NCI-H2227 (cell line): ENCODE results near the gene BCL6B.
"Not testable (repeated sequence)": the region's sequence is repeated elsewhere in the genome, so short reads cannot be mapped to it uniquely, and the experiment has no call there.

Experiments used
- DNase-seq: peaks from one replicate; lab custom pipeline; 2025; ENCODE audit not compliant: unreplicated experiment; lab: John Stamatoyannopoulos, UW

The BCL6B gene

DNA sequence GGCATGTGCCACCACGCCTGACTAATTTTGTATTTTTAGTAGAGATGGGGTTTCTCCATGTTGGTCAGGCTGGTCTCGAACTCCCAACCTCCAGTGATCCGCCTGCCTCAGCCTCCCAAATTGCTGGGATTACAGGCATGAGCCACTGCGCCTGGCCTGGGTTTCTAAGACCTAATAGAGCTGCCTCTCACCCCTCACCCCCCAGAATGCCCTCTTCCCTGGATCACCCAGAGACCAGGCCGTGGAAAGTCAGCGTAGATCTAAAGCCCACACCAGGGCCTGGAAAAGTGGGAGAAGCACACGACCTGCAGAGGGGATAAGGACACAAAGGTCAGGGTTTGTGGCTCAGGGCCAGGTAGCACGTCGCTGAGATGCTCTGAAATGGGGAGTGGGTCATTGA, 27.7 kb downstream of the BCL6B start:
- not testable (repeated sequence) for DNase-seq

DNA sequence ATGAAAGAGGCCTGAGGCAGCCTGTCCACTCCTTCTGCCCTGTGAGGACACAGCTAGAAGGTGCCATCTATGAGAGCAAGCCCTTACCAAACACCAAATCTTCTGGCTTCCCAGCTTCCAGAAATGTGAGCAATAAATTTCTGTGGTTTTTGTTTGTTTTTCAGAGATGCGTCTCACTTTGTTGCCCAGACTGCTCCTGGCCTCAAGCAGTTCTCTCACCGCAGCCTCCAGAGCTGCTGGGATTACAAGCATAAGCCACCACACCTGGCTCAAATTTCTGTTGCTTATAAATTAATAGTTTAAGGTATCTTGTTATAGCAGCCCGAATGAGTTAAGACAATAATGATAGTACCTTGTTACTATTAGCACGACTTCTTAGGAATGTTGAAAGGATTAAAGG, 33.5 kb downstream of the BCL6B start:
- no peak for DNase-seq

DNA sequence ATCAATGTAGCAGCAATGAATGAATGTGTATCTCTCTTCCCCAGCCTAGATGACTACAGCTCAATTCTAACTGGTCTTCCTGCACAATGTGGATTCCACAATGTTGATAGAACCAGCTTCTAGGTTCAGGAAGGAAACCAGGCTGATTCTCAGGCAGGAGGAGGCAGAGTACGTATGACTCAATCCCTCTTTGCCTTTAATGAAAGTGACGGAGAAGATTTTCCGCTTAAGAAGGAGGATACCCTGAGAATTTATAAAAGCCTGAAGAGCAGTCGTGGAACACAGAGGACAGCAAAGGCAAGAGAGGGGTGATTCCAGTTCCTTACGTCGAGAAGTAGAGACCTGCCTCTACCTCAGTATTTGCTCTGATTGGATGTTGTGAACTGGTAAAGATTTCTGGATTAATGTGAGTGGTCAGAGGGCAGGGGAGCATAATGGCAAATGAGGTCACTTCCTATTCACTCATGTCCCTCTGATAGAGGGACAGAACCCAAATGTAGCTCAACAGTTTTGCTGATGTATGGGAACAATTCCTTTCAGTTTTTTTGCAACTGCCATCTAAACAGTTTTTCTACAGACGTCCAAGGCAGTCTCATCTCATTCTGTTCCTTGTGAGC, 36.1 kb downstream of the BCL6B start:
- no peak for DNase-seq

DNA sequence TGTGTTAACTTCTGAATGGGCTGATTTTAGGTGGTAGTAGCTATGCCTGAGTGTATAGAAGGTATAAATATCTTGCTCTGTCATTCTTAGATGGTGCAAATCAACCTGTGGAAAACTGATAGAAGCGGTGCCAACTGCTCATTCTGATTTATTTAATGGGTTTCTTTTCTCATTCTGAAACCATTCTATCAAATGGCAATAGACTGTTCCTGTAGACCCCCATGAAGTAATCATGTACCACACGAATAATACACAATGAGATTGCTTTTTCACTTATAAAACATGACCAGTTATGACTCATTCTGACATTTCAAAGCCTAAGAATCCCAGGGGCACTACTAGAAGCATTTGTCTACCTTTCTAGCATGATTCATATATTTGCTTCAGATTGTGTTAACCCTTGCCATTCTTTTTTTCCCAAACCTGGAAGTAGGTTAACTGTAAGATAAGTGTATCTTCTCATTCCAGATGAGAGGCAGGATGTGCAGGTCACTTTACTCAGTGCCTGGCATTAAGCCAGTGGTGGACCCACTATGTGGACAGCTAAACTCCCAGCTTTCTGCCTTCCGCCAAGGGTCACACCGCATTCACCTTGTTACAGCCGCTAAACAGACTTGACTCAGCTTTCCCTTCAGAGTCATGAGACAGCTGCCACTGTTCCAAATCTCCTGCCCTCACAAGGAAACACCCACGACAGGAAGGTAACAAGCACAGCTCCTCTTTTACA, 37.5 kb downstream of the BCL6B start:
- no peak for DNase-seq

DNA sequence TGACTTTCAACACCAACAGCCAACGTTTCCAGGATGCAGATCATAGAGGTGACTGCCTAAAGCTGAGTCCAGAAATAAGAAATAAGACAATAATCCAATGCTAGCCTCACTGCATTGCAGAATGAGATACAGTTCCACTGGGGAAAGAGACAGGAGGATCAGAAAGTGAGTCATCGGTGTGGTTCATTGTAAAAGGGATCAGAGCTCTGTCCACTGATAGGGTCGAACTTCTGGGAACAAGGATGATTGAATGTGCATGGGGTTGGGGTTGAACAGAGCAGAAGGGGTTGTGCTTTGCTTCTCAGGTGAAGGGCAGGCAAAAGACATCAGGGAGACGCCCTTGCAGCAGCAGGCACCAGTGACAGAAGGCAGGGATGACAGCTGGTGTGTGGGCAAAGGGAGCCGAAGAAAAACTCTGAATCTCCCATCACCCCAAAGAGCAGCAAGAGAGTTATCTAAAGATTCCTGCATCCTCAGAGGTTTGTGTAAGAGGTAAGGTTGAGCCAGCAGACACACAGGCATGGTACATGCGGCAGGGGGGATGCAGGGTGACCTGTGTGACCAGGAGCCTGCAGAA, 40.8 kb downstream of the BCL6B start:
- no peak for DNase-seq

DNA sequence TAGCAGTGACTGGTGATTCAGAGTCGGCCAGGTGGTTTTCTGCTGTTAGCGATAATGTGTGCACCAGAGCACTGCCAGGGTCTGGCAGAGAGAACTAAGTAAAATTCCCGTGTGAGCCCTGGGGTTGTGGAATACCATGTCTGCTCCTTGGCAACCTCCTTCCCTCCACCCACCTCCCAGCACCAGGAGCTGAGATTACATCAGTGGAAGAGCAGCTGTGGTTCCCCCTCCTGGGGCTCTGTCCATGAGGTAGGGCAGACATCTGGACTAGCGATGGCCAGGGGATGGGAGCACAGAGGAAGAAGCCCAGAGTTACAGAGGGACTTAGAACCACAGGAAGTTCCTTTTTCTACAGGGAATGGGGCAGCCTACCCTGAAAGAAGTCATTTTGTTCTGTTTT, 41.4 kb downstream of the BCL6B start:
- DNase-seq, result no peak

DNA sequence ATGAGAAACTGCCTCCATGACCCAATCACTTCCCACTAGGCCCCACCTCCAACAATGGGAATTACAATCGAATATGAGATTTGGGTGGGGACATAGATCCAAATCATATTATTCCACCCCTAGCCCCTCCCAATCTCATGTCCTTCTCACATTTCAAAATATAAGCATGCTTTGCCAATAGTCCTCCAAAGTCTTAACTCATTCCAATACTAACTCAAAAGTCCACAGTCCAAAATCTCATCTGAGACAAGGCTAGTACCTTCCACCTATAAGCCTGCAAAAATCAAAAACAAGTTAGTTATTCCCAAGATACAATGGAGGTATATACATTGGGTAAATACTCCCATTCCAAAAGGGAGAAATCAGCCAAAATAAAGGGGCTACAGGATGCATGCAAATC, 44.3 kb downstream of the BCL6B start:
- DNase-seq, result no peak

DNA sequence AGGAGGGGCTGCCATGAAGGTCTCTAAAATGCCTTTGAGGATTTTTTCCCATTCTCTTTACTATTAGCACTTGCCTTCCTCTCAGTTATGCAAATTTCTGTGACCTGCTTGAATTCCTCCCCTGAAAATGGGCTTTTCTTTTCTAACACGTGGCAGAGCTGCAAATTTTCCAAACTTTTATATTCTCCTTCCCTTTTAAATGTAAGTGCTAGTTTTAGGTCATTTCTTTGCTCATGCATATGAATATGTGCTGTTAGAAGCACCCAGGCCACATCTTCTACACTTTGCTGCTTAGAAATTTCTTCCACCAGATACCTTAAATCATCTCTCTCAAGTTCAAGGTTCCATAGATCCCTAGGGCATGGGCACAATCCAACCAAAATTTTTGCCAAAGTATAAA, 45.4 kb downstream of the BCL6B start:
- no peak for DNase-seq

DNA sequence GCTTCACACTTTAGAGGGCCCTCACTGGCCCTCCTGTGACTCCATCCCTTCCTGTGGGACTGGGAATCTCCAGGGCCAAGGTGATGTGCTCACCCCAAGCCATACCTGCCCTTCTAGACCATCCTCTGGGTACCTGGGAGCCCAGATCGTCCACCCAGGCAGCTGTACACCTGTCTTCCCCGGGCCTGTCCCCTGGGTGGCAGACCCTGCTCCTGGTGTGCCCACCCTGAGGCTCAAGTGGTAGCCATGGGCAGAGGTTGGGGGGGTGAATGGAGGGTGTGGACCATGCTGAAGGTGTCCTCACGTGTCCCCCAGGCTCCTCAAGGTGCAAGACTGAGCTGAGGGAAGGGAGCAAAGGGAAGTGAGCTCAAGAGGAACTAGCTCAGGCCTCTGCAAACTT, 47.9 kb downstream of the BCL6B start:
- no peak for DNase-seq

DNA sequence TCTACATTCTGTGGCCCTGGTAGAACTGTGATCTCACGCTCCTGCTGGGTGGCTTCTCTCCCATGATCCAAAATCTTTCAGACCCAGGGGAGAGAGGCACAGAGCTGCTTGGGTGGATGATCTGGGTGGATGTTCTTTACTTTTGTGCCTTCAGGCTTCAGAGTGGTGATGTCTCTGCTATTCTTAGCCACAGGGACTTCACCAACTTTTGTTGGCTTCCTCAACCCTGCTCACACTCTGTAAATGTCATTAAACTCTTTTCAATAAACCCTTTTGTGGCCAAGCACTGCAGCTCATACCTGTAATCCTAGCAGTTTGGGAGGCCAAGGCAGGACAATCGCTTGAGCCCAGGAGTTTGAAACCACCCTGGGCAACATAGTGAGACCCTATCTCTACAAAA, 49.6 kb downstream of the BCL6B start:
- DNase-seq, result no peak

DNA sequence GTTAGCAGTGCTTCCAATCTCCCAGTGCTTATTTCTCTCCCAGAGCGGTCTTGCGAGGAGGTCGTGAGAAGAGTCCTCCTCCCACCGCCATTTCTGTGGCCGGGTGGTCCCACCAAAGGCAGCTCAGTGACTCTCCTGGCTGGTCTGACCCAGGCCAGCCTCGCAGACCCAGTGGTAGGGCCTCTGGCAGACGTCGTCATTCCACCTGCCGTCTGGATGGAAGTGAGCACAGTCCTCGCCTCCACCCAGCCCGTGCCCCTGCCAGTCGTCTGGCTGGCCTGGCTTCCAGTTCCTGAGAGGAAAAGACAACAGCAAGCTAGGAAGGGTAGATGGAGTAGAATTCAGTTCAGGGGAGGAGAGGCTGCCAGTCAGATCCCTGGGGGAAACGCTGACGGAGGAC, 52.1 kb downstream of the BCL6B start:
- DNase-seq, result no peak

DNA sequence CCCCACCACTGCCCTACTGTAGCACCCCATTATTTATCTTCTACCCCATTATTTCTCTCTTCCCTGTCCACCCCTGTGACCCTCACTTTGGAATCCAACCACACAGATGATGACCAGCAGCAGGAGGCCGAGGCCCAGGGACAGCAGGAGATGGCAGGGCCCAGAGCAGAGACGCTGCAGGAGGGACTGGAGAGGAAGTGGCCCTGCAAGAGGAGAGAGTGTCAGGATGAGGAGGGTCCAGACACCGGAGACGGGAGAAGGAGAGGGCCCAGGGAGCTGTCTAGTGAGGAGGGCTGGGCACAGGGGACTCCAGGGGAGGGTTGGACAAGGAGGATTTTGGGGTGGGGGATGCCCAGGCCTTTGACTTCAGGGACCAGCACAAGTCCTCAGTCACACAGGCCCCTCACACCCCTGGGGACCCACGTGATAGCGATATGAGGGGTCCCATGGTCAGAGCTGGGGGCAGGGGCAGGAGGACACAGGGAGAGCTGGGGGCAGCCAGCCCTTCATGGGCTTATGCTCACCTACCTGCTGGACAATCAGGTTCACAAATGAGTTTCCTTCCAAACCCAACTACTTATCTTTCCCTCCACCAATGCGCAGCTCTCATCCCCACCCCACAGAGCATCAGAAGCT, 55.2 kb downstream of the BCL6B start:
- DNase-seq, result no peak

DNA sequence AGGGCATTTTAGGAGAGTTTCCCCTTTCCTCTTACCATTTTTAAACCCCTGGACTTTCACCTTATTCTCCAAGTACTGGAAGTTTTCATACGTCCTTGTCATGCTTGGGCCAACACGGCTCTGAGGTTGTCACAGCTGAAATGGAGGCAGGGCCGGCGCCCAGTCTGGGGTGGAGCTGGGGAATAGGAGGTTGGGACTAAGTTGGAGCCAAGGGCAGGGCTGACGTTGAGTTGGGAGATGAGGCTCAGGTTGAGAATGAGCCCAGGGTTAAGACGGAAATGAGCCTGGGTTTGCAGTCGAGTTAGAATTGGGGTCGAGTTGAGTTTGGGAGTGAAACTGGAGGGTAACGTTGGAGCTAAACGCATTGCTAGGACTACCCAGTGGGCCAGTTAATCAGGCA, 55.9 kb downstream of the BCL6B start:
- no peak for DNase-seq
